Esophagus mucosa (tissue), 1 donor: ENCODE data around the gene CDK4. TPM values are rescaled to one million over a fixed set of nuclear protein-coding genes. Genes with fewer than 3 reads are reported as not detected.

Source experiments
- ATAC-seq: fragments of 200-7000 bp; cut with Tn5 transposase; one replicate; pipeline ENCODE4 v1.9.1; 2020
- total RNA-seq: library from RNA; stranded (reverse); gene quantifications from one replicate; pipeline ENCODE4 v1.2.4, GENCODE V29; 2023
- donor health status: DM: yes; HTN: yes; CAD: no.

CDK4 gene
- total RNA-seq, 1 donor from 2014 or later, result 62.3 TPM

GRCh38 chr12:57755454-57756372, 3.6 kb upstream of the CDK4 start:
- ATAC-seq, result no peak

- no peak for ATAC-seq
Observed at GRCh38 chr12:57755194-57755453, 3.0 kb upstream of the CDK4 start.

- peak; percentile 63 for ATAC-seq
Observed at GRCh38 chr12:57754411-57755193, 2.5 kb upstream of the CDK4 start, which contains the start of gene MARCHF9. TSS of gene MARCHF9 (plus strand) at chr12:57755103. CDS start at chr12:57755529, 426 bp downstream.

GRCh38 chr12:57753756-57754337, 1.7 kb upstream of the CDK4 start:
- no peak for ATAC-seq

- no peak for ATAC-seq
Observed at GRCh38 chr12:57752668-57753000, 524 bp upstream of the CDK4 start.

- no peak for ATAC-seq
Observed at GRCh38 chr12:57751432-57751787, 700 bp downstream of the CDK4 start.

- ATAC-seq, result no peak
Observed at GRCh38 chr12:57750561-57751431, 1.3 kb downstream of the CDK4 start.

GRCh38 chr12:57749061-57749460, 3.0 kb downstream of the CDK4 start:
- no peak for ATAC-seq

GRCh38 chr12:57746025-57746424, 6.1 kb downstream of the CDK4 start:
- ATAC-seq, result no peak

GRCh38 chr12:57745485-57745881, 6.6 kb downstream of the CDK4 start:
- peak; percentile 3 for ATAC-seq

- ATAC-seq, result peak; percentile 94
Observed at GRCh38 chr12:57744777-57745484, 7.2 kb downstream of the CDK4 start, which contains the start of gene TSPAN31. TSS of gene TSPAN31 (plus strand) at chr12:57745039. CDS start at chr12:57745155, 116 bp downstream.

- peak; percentile 76 for ATAC-seq
Observed at GRCh38 chr12:57744194-57744776, 7.8 kb downstream of the CDK4 start.

GRCh38 chr12:57743769-57744168, 8.3 kb downstream of the CDK4 start:
- ATAC-seq, result no peak

GRCh38 chr12:57741844-57742738, 10.0 kb downstream of the CDK4 start:
- ATAC-seq, result peak; percentile 12

- ATAC-seq, result no peak
Observed at GRCh38 chr12:57741413-57741789, 10.7 kb downstream of the CDK4 start.

- ATAC-seq, result no peak
Observed at GRCh38 chr12:57740656-57741412, 11.3 kb downstream of the CDK4 start.

GRCh38 chr12:57739914-57740538, 12.1 kb downstream of the CDK4 start:
- no peak for ATAC-seq

- ATAC-seq, result no peak
Observed at GRCh38 chr12:57739387-57739786, 12.7 kb downstream of the CDK4 start.

GRCh38 chr12:57738661-57739237, 13.4 kb downstream of the CDK4 start, which contains the start of gene AGAP2:
TSS of gene AGAP2 (minus strand) at chr12:57738742. CDS start at chr12:57738246, 496 bp downstream.
- no peak for ATAC-seq
